ENCODE results near the gene MEGF11.

Gene MEGF11

GRCh38 chr15:66017792-66018487 is 235.6 kb downstream of the MEGF11 start:
- H3K27ac ChIP-seq, result no peak overlapping the region
- no peak for TF ChIP-seq CTCF (conservative IDR thresholded peaks at IDR 0.05)

GRCh38 chr15:66017000-66017399 is 236.6 kb downstream of the MEGF11 start:
- no peak for TF ChIP-seq CTCF (conservative IDR thresholded peaks at IDR 0.05)
- no peak overlapping the region for H3K27ac ChIP-seq

- no peak overlapping the region for H3K27ac ChIP-seq
- no peak; the same call in 1 of the 2 replicates for TF ChIP-seq CTCF (conservative IDR thresholded peaks at IDR 0.05)
These were observed 237.4 kb downstream of the MEGF11 start for GRCh38 chr15:66016199-66016598.

- no peak overlapping the region for H3K27ac ChIP-seq
- TF ChIP-seq CTCF (conservative IDR thresholded peaks at IDR 0.05), result no peak
These were observed 238.8 kb downstream of the MEGF11 start for GRCh38 chr15:66014635-66015182.

- H3K27ac ChIP-seq, result no peak overlapping the region
- no peak for TF ChIP-seq CTCF (conservative IDR thresholded peaks at IDR 0.05)
These were observed 239.5 kb downstream of the MEGF11 start for GRCh38 chr15:66014022-66014421.

- no peak for TF ChIP-seq CTCF (conservative IDR thresholded peaks at IDR 0.05)
- H3K27ac ChIP-seq, result peak overlapping the region; percentile 29
These were observed 244.5 kb downstream of the MEGF11 start for GRCh38 chr15:66008940-66009562.

- TF ChIP-seq CTCF (conservative IDR thresholded peaks at IDR 0.05), result no peak; the same call in 1 of the 2 replicates
- H3K27ac ChIP-seq, result no peak overlapping the region
These were observed 245.8 kb downstream of the MEGF11 start for GRCh38 chr15:66007663-66008262.
